HEK293 (cell line): ENCODE data around the gene ITGA3.

ENCODE experiments used
- ZNF561 ChIP-seq: fragments of 450-650 bp; IDR thresholded peaks from 2 replicates; pipeline ENCODE4 v1.5.1; 2018; ENCODE audit warnings: missing biosample characterization, missing genetic modification characterization, borderline replicate concordance
- ZNF654 ChIP-seq: fragments of 450-650 bp; formaldehyde crosslinking; IDR thresholded peaks from 2 replicates; pipeline ENCODE4 v1.5.1; 2016; ENCODE audit warnings: low read depth, missing biosample characterization, missing genetic modification characterization
- TF ChIP-seq, protein P1 (sequence below): fragments of 450-650 bp; formaldehyde crosslinking; IDR thresholded peaks from 2 replicates; pipeline ENCODE4 v1.5.1; 2016; ENCODE audit warnings: missing biosample characterization, missing genetic modification characterization

DNA sequence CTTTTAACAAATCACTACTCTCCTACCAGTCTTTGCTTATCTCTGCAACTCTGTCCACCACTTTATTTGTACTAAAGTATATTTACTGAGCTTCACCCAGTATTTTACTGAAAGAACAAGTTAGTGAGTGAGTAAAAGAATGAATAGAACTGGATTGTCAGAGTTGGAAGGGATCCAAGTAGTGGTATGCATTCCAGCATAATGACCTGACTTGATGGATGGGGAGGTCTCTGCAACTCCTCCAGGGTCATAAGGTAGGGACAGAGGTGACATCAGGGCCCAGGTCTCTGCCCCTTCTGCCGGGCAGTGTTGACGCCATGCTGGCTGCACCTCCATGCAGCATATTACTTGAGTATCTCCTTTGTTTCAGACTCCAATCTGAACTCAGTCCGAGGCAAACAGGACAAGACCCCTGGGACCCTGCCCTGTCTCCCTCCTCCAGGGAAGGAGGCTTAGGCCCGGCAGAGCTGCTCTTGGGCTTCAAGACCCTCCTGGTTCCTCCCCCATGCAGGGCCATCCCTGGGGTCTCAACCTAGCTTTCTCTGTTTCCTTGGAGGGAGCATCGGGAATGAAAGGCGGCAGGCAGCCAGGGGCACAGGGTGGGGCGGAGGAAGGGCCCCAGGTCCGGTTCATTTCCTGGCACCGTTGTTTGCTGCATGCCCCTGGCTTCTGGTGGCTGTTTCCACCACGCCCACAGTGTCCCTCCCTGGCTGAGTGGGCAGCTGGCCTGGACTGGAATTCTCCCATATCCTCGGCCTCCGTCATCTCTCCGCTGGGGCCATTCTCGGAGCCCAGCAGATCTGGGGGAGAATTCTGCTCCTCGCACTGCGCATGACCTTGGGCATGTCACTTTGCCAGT is 12.4 kb upstream of the ITGA3 start:
- TF ChIP-seq, protein P1, sequence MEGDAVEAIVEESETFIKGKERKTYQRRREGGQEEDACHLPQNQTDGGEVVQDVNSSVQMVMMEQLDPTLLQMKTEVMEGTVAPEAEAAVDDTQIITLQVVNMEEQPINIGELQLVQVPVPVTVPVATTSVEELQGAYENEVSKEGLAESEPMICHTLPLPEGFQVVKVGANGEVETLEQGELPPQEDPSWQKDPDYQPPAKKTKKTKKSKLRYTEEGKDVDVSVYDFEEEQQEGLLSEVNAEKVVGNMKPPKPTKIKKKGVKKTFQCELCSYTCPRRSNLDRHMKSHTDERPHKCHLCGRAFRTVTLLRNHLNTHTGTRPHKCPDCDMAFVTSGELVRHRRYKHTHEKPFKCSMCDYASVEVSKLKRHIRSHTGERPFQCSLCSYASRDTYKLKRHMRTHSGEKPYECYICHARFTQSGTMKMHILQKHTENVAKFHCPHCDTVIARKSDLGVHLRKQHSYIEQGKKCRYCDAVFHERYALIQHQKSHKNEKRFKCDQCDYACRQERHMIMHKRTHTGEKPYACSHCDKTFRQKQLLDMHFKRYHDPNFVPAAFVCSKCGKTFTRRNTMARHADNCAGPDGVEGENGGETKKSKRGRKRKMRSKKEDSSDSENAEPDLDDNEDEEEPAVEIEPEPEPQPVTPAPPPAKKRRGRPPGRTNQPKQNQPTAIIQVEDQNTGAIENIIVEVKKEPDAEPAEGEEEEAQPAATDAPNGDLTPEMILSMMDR (tag by site-specific recombination) = no peak
- TF ChIP-seq ZNF561 (tag by site-specific recombination) (no peak), ZNF654 (no peak)
